Peyer's patch (tissue), 4 donors: ENCODE results near the gene SCD.

Experiments
- CTCF ChIP-seq, 6 experiments: fragments of 450-650 bp in 4 of 6; fragments of 200-600 bp in 2 of 6; sonication (generic) in 1 of 6; IDR thresholded peaks; one replicate each; pipeline ENCODE4 v1.5.1; 2017 to 2019; ENCODE audit warnings: antibody characterized with exemption in 6 of 6, mild to moderate bottlenecking in 3 of 6, moderate library complexity in 1 of 6
- POLR2A ChIP-seq, 2 donors: fragments of 450-650 bp; IDR thresholded peaks; one replicate each; pipeline ENCODE4 v1.5.1; 2017; ENCODE audit warnings: antibody characterized with exemption in 2 of 2, mild to moderate bottlenecking in 2 of 2, moderate library complexity in 2 of 2

- TF ChIP-seq CTCF (IDR thresholded peaks at IDR 0.05) (no peak), POLR2A (IDR thresholded peaks at IDR 0.05) (no peak)
Measured at GRCh38 chr10:100401631-100402328, 54.7 kb downstream of the SCD start.
